GM12891 (cell line): ENCODE data around the gene DYNC2H1.
"Not testable (repeated sequence)": the region's sequence is repeated elsewhere in the genome, so short reads cannot be mapped to it uniquely, and the experiment has no call there.

Source experiments
- DNase-seq: peaks from one replicate; pipeline ENCODE4 v3.0.0; 2011; ENCODE audit warnings: low spot score; ENCODE audit not compliant: insufficient read length
- FAIRE-seq: peaks from 2 replicates; lab custom pipeline; 2011; peaks lifted over from hg19 to GRCh38; lab: Jason Lieb, UNC
- PAX5 ChIP-seq: IDR thresholded peaks from 2 replicates; pipeline ENCODE4 v1.6.1; 2011; ENCODE audit warnings: low read length, moderate library complexity, mild to moderate bottlenecking; ENCODE audit not compliant: insufficient read depth, severe bottlenecking
- POLR2A ChIP-seq: IDR thresholded peaks from 2 replicates; pipeline ENCODE4 v1.6.1; 2011; ENCODE audit warnings: low read depth, low read length, control low read depth
- POLR2AphosphoS5 ChIP-seq: IDR thresholded peaks from 2 replicates; pipeline ENCODE4 v1.6.1; 2011; ENCODE audit warnings: low read depth, low read length, control low read depth
- POU2F2 ChIP-seq: IDR thresholded peaks from 2 replicates; pipeline ENCODE4 v1.6.1; 2011; ENCODE audit warnings: low read depth, mild to moderate bottlenecking, control low read depth, low read length, moderate library complexity
- SPI1 ChIP-seq: IDR thresholded peaks from 2 replicates; pipeline ENCODE4 v1.6.1; 2011; ENCODE audit warnings: low read depth, low read length, control low read depth
- TAF1 ChIP-seq: IDR thresholded peaks from 2 replicates; pipeline ENCODE4 v1.6.1; 2011; ENCODE audit warnings: low read depth, low read length, control low read depth

The DYNC2H1 gene

DNA sequence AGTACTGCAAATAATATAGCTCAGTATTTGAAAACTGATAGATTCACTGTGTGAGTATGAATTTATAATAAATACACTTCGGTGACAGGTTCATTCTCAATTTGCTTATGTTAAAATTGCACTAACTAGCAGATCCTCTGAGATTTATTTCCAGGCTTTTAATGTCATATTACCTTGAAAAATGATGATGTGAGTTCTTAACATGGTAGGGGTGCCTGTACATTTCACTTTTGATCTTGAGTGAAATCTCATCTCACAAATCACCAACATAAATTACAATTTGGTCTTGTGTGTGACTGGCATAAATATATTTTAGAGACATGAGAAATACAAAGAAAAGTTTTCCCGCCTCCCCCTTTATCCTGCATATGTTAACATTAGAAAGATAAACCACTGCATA is 240.4 kb downstream of the DYNC2H1 start:
- FAIRE-seq (no peak), DNase-seq (no peak)
- no peak for TF ChIP-seq SPI1
- TF ChIP-seq PAX5, result no peak
- no peak for TF ChIP-seq POU2F2
- no peak for TF ChIP-seq TAF1

DNA sequence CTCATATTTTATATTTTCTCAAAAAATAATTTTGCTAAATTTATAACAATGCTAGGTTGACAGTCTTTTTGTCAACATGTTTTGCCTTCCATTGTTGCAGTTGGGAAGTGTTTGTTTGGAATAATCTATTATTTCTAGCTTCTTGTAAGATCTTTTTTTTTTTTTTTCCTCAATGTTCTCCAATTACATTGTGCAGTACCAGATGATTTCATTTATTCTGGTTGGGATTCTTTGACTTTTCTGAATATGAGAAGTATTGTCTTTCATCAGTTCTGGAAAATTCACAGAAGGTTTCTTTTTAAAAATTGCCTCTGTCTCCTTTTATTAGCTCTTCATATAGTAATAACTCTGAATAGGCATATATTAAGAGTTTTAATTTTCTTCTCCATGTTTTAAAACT is 245.4 kb downstream of the DYNC2H1 start:
- FAIRE-seq, result no peak

DNA sequence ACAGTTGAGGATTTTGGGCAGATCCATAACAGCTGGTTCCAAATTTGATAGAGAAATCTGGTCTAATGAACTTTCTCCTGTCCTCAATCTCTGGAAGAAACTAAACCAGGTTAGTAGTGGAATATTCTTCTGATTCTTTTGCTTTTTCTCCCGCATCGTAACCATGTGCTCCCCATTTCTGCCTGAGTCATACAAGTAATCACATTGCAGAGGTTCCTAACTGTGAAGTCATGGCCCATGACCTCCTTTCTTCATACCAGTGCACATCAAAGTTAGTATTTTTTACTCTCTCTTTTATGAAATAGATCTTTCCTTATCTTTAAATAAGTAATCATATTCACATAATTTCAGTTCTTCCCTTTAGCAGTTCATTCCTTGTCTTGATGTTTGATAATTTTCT is 249.0 kb downstream of the DYNC2H1 start:
- no peak for FAIRE-seq

More for the DNA sequence above, 245.4 kb downstream of the DYNC2H1 start:
- no peak for DNase-seq
- TF ChIP-seq PAX5 (no peak), POU2F2 (no peak), POLR2AphosphoS5 (no peak), TAF1 (no peak), SPI1 (no peak)

DNA sequence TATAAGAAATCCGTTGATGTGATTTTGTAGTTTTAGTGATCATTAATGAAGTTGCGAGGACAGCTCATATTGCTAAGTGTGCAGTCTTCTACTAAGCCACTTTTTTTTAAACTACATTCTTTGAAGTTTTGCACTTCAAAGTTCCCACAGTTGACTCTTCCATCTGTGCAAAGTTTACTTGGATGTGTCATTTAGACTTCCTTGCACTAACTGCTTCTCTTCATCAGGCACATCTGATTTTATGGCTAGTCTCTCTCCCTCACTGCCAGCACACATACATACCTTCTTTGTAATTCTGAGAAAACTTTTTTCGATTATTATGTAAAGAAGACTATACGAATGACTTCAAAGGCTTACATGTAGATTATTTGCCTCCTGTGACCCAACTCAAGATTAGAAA is 250.0 kb downstream of the DYNC2H1 start:
- TF ChIP-seq TAF1 (no peak), POU2F2 (no peak)
- FAIRE-seq (no peak), DNase-seq (no peak)

More for the DNA sequence above, 249.0 kb downstream of the DYNC2H1 start:
- no peak for DNase-seq
- TF ChIP-seq POLR2A (no peak), PAX5 (no peak), TAF1 (no peak), POLR2AphosphoS5 (no peak), SPI1 (no peak), POU2F2 (no peak)

DNA sequence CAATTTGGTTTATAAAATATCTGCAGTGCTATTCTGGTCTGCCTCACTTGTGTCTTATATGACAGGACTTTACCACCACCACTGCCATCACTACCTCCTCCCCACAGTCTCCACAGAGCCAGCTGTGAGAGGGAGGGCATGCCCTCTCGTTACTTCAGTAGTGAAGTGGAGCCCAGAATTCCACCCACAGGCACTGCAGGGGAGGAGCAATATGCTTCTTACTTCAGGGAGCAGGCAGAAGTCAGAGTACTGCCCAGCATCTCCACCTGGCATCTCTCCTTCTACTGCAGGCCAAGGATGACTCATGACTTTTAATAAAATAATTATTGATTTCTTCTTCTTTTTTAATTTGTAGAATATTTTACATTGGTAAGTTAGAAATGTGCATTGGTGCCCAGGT is 255.5 kb downstream of the DYNC2H1 start:
- FAIRE-seq, result no peak
- no peak for DNase-seq
- TF ChIP-seq PAX5 (no peak), SPI1 (no peak), POU2F2 (no peak), POLR2A (no peak), TAF1 (no peak), POLR2AphosphoS5 (no peak)

DNA sequence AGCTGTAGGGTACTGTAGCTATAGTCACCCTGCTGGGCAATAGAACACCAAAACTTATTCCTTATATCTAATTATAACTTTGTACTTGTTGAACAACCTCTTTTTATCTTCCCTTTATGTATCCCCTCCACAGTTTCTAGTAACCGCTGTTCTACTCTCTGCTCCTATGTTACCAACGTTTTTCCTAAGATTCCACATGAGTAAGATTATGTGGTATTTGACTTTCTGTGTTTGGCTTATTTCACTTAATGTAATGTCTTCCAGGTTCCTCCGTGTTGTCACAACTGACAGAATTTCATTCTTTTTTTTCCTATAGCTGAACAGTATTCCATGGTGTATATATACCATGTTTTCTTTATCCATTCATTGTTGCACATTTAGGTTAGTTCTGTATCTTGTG is 258.4 kb downstream of the DYNC2H1 start:
- TF ChIP-seq TAF1 (no peak), POLR2A (no peak), PAX5 (no peak), POLR2AphosphoS5 (no peak), POU2F2 (no peak), SPI1 (no peak)
- no peak for FAIRE-seq

DNA sequence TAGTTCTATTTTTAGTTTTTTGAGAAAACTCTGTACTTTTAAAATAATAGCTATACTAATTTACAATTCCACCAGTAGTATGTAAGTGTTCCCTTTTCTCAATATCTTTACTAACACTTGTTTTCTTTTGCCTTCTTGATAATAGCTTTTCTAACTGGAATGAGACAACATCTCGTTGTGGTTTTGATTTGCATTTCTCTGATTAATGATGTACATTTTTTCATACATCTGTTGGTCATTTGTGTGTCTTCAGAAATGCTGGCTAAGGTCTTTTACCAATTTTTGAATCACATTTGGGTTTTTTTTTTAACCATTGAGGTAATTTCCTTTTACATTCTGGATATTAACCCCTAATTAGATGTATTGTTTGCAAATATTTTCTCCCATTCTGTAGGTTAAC is 258.9 kb downstream of the DYNC2H1 start:
- no peak for DNase-seq
- no peak for FAIRE-seq
- TF ChIP-seq SPI1 (no peak), POU2F2 (no peak), PAX5 (no peak), POLR2AphosphoS5 (no peak), POLR2A (no peak), TAF1 (no peak)

More for the DNA sequence above, 258.4 kb downstream of the DYNC2H1 start:
- DNase-seq, result no peak

DNA sequence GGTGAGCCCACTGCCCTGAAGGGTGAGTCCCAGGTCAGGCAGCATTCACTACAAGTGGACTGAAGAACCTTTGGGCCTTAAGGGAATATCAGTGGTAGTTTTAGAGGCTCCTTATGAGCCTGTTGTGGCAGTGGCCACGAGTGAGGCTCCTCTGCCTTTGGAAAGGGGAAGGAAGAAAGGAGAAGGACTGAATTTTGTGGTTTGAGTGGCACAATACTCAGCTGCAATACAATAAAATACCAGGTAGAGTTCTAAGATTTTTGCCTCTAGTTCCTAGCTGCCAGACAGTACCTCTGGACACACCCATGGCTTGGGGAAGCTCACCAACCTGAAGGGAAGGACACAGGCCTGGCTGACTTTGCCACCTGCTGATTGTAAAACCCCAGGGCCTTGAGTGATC is 260.9 kb downstream of the DYNC2H1 start:
- DNase-seq (no peak), FAIRE-seq (no peak)
- TF ChIP-seq PAX5, result no peak
- no peak for TF ChIP-seq TAF1
- no peak for TF ChIP-seq POLR2AphosphoS5
- no peak for TF ChIP-seq POLR2A
- TF ChIP-seq SPI1, result no peak
- TF ChIP-seq POU2F2, result no peak

DNA sequence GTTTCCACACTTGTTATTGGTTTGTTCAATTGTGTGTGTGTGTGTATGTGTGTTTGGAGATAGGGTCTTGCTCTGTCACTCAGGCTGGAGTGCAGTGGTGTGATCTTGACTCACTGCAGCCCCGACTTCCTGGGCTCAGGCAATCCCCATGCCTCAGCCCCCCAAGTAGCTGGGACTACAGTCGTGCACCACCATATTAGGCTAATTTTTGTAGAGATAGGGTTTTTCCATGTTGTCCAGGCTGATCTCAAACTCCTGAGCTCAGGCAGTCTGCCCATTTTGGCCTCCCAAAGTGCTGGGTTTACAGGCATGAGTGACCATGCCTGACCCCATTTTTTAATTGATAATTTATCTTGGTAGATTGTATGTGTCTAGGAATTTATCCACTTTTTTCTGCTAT is 263.7 kb downstream of the DYNC2H1 start:
- no peak for TF ChIP-seq POLR2A
- TF ChIP-seq POLR2AphosphoS5, result no peak
- TF ChIP-seq SPI1, result no peak
- FAIRE-seq (no peak), DNase-seq (no peak)

DNA sequence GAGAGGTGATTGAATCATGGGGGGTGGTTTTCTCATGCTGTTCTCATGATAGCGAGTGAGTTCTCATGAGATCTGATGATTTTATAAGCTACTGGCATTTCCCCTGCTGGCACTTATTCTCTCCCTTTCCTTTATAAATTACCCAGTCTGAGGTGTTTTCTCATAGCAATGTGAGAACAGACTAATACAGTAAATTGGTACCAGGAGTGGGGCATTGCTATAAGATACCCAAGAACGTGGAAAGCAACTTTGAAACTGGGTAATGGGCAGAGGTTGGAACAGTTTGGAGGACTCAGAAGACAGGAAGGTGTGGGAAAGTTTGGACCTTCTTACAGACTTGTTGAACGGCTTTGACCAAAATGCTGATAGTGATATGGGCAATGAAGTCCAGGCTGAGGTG is 265.0 kb downstream of the DYNC2H1 start:
- DNase-seq, FAIRE-seq: not testable (repeated sequence)

DNA sequence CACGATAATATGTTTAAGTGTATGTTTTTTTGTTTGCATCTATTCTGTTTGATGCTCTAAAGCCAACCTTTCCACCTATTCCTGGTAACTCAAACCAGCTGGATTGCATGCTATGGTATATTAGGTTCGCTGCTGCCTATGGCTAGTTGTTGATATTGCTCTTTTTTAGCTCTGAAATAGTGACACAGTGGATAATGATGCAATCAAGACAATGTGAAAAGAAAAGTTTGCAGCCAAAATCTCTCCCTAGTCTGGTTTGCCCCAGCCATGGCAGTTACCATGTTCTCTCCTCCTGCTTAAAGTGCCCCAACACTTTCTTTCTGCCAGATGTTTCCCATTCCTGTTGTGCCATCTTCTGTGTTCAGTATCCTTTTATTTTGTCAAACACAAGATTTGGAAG is 269.7 kb downstream of the DYNC2H1 start:
- DNase-seq, result no peak

DNA sequence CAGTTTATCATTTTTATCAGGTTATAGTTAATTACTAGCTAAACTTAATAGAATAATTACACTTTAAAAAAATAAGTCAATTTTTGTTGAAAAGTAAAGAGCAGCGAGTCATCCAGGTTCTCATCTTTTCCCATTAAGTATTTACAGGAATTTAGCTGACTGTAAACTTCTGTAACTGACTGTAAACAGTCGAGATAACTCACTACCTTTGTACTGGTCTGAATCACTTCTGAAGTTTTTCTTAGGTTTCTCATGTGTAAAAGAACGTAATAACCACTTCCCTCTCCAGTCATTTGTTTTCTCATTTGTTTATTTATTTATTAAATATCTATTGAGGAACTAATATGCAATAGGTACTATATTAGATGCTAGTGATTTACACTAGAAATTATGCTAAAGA is 270.8 kb downstream of the DYNC2H1 start:
- DNase-seq (no peak), FAIRE-seq (no peak)
- TF ChIP-seq PAX5 (no peak), TAF1 (no peak)

More for the DNA sequence above, 269.7 kb downstream of the DYNC2H1 start:
- TF ChIP-seq POLR2A, result no peak
- no peak for TF ChIP-seq PAX5
- no peak for TF ChIP-seq SPI1
- no peak for TF ChIP-seq TAF1
- FAIRE-seq, result no peak
